RCC 7860 (cell line): ENCODE results near the gene PALLD.
A peak's percentile ranks its signal among the peaks of the same experiment; 100 is the strongest.
"Not testable (repeated sequence)": the region's sequence is repeated elsewhere in the genome, so short reads cannot be mapped to it uniquely, and the experiment has no call there.

Experiments used
- DNase-seq: peaks from one replicate; pipeline ENCODE4 v3.0.0-alpha.2; 2015; ENCODE audit warnings: low spot score
- FAIRE-seq: peaks from 2 replicates; lab custom pipeline; 2012; peaks lifted over from hg19 to GRCh38; lab: Jason Lieb, UNC

The PALLD gene

DNA sequence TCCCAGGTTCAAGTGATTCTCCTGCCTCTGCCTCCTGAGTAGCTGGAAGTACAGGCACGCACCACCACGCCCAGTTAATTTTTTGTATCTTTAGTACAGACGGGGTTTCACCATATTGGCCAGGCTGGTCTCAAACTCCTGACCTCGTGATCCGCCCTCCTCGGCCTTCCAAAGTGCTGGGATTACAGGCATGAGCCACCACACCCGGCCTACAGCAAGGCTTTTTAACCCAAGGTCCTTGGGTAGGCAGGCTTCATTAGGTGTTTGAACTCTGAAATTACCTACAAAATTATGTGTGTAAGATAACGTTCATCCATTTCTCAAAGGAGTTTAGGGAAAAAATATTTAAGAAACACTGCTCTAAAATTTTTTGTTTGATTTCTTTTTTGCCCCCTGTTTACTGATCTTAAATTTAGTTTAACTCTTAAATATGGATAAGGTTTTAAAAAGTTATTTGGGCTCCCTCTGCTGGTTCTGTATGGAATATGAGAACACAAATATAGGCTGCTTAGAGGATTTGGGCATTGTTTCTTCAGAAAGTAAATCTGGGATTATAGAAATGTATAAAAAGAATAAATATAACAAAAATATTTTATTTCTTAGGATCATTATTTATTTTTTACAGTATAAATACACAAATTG is 420.4 kb downstream of the PALLD start:
- FAIRE-seq (peak; percentile 81), DNase-seq (peak; percentile 15)

DNA sequence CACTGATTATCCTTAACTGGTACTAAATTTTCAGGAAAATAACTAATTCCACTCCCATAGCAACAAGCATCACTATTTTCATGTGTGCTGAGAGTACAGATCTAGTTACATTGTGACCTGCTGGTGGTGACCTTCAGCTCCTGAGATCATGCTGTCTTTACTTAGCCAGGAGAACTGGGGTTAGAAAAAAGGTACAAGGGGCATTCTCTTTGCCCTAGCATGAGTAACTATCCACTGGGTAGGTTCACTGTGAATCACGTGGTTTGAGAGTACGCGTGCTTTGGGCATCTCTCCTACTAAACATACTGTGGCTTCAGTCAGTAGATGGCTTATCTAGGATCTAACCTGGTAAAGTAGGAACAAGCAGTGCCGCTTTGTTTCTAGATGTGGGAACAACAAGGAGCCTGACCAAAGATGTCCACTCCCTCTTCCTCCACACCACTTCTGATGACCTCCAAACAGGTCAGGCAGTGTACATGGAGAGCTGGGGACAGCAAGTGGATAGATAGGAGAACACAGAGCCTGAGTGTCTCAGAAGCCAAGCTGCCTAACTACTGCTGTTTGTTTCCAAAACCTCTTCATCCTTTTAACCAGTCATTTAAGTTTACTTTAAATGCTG is 423.0 kb downstream of the PALLD start:
- DNase-seq (no peak), FAIRE-seq (no peak)

DNA sequence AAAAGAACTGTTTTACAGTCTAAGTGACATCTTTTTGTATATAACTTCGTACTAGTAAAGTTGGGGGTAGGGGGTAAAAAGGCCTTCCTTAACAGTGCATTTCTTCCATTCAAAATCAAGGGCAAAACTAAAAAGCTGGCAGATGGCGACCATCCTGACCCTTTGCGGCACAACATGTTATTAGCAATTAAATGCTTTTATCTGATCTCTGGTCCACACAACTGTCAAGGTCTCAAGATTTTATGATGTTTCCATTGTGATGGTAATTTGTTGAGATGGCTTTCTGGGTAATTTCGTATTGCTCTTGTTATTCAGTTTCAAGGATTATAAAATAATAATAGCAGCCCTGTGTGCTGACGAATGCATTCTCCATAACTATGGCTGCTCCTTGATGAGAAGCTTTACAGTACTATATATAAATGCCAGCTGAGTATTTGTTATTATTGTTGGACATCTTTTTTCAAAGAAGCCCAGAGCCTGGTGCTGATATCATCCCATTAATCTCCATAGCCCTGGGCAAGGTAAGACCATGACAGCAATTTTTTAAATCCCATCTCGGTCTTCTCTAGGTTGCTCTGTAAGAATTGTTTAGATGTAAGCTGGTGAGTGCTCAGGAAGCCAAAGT is 423.7 kb downstream of the PALLD start:
- DNase-seq: no peak
- no peak for FAIRE-seq

DNA sequence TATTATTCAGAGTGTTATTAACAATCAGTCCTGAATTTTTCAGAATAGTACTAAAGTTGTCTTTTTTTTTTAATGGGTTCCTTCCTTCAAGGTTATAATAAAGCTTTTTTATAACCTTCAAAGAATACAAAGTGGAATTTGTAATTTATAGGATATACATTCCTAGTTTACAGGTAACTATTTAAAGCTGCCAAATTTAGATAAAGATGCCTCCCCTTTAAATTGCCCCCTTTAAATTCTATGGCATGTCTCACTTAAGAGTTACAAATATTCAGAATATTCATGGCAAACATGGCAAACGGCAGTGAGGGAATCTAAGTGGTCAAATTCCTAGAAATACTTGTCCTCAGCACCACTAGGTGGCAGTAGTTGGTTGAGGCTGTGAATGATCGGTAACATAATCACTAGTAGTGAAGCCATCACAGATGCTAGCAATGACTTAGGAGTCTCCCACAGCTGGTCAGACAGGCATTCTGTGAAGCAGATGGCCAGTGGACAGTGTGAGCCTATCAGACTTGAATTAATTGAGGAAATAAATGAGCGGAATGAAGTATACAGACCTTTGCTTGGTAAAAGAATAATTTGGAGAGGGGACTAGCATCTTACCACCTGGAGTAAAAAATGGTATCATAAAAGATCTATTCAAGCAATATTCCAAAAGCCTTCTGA is 426.8 kb downstream of the PALLD start:
- FAIRE-seq: peak; percentile 5

DNA sequence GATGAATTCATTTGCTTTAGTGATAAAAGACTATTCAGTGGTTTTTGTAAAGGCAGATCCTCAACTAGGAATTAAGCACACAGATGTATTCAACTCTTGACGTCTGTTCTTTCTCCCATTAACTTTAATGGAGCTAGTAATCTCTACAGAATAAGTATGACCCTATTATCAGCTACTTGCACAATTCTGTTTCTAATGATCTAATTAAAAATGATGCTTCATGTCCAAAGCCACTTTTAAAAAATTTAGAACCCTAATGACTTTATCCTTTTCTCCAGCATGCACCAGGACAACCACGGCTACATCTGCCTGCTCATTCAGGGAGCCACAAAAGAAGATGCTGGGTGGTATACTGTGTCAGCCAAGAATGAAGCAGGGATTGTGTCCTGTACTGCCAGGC is 427.8 kb downstream of the PALLD start:
- no peak for FAIRE-seq
- DNase-seq: no peak

More for the DNA sequence above, 426.8 kb downstream of the PALLD start:
- peak; percentile 39 for DNase-seq

DNA sequence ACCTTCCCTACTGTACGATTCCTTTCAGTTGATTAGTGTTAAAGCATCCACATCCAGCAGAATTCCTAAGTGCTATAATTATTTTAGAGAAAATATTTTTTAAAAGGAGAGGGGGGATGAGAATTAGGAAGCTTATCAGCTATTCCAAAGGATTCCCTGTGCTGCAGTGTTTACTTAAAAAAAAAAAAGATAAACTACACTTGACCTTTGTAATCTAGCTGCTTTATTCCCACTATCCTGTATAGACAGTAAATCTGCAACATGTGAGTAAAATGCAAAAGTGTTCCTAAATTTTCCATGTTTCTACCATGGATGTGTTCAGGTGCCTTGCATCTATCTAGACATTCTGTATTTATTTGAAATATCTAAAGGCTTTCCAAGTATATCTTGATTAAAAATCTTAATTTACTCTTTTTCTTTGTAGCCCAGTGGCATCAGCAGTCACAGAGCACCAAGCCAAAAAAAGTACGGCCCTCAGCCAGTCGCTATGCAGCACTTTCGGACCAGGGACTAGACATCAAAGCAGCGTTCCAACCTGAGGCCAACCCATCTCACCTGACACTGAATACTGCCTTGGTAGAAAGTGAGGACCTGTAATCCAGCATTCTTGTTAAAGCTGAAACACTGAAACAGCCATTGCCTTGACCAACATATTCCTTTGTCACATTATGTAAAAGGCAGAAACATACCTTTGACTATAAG is 429.1 kb downstream of the PALLD start:
- FAIRE-seq (no peak), DNase-seq (no peak)

DNA sequence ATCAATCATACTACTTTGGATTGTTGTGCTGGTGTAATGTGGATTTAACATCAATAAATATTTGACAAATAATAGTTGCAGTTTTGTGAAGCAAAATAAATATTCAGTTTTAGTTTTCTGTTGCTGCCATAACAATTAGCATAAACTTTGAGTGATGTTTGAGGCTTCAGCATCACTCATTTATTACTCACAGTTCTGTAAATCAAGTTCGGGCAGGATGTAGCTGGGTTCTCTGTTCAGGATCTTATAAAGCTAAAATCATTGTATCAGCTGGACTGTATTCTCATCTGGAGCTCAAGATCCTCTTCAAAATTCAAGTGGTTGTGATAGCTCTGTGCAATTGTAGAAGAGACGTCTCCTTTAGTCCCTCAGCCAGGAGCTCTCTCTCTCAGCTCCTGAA is 431.5 kb downstream of the PALLD start:
- FAIRE-seq: no peak
- no peak for DNase-seq

DNA sequence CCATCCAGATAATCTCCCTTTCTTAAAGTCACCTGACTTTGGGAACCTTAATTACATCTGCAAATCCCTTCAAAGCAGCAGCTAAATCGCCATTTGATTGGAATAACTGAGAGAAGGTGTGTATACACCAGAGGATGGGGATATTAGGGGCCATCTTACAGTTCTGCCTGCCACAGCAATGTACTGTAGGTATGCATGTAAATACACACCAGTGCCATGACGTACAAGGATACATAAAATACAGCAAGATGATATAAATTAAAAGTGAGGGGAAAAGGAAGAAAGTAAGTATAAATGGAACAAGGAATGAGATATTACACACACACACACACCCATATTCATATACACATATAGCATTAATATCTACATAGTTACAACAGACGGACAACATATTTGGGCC is 432.0 kb downstream of the PALLD start:
- FAIRE-seq (no peak), DNase-seq (no peak)

DNA sequence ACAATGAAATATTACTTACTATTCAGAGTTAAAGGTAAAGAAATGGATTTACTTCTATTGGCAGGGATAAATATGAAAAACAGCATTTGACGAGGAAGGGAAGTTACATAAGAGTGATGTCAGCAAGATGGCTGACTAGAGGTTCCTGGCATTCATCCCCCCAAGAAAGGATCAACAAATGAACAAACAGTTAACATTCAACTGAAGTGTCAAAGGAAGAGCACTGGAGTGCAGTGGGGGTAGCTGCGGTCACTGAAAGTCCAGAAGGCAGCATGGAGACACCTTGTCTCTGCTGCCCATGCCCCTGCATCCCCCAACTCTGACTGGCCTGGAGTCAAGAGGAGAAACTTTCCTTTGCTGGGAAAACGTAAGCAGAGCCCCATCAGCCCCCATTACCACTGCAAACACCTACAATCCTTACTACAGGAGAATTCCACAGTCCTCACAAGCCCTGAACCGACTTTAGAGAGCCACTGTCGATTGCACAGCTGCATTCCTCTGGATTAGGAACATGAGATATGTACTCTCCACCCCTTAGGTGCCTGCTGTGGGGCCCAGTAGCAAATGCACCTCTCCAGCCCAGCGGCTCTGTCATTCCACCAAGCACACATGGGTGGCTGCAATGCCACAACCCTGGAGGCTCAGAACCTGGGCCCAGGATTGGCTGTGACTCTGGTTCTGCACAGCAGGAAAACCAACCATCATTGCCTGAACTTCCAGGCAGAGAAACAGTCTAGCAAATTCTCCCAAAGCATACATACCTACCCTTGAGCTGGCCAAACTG is 433.8 kb downstream of the PALLD start:
- DNase-seq (no peak), FAIRE-seq (no peak)

DNA sequence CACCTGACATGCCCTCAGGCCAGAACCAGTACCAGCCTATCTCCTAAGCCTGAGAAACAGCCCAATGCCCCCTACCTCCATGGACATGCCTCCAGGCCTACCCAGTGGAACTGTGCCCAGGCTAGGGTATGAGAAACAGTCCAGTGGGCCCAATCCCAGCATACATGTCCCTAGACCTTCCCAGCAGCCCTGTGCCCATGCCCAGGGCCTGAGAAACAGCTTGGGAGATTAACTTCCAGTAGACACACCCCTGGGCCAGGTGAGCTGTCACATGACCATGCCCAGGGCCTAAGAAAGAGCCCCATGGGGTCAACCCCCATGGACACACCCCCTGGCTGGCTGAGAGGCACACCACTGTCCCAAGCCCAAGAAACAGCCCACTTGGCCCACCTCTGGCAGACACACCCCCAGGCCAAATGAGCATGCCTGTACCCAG is 434.4 kb downstream of the PALLD start:
- DNase-seq (no peak), FAIRE-seq (no peak)

DNA sequence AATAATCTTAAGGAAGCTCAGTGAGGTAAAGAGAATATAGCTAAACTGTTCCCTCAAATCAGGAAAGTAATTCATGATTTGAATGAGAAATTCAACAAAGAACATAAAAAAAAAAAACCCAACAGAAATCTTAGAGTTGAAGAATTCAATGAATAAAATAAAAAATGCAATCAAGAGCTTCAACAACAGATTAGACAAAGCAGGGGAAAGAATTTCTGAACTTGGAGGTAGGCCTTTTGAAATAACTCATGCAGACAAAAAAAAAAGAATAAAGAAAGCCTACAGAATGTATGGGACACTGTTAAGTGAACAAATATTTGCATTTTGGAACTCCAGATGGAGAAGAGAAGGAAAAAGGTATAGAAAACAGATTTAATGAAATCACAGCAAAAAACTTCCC is 435.3 kb downstream of the PALLD start:
- no peak for FAIRE-seq

DNA sequence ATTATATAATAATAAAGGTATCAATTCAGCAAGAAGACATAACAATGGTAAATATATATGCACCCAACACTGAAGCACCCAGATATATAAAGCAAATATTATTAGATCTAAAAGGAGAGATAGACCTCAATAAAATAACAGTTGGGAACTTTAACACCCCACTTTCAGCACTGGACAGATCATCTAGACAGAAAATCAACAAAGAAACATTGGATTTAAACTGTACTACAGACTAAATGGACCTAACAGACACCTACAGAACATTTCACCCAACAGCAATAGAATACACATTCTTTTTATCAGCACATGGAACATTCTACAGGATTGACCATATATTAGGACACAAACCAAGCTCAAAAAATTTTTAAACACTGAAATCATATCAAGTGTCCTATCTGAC is 436.6 kb downstream of the PALLD start:
- no peak for DNase-seq
- FAIRE-seq: no peak

More for the DNA sequence above, 435.3 kb downstream of the PALLD start:
- no peak for DNase-seq

DNA sequence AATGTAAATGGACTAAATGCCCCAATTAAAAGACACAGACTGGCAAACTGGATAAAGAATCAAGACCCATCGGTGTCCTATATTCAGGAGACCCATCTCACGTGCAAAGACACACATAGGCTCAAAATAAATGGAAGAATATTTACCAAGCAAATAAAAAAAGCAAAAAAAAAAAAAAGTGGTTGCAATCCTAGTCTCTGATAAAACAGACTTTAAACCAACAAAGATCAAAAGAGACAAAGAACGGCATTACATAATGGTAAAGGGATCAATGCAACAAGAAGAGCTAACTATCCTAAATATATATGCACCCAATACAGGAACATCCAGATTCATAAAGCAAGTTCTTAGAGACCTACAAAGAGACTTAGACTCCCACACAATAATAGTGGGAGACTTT is 440.6 kb downstream of the PALLD start:
- not testable (repeated sequence) for FAIRE-seq, DNase-seq

DNA sequence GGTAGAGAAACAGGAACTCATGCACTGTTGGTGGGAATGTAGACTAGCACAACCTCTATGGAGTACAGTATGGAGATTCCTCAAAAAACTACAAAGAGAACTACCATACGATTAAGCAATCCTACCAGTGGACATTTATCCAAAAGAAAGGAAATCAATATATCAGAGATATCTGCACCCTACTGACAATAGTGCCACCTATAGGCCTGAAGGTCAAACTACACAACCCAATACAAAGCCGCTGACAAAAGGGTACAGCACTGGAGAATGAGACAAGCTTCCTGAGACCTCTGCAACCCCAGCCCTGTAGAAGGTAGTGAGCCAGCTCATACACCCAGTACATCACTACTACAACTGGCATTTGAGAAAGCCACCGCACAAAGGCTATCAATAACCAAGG is 446.1 kb downstream of the PALLD start:
- FAIRE-seq: no peak
- no peak for DNase-seq

DNA sequence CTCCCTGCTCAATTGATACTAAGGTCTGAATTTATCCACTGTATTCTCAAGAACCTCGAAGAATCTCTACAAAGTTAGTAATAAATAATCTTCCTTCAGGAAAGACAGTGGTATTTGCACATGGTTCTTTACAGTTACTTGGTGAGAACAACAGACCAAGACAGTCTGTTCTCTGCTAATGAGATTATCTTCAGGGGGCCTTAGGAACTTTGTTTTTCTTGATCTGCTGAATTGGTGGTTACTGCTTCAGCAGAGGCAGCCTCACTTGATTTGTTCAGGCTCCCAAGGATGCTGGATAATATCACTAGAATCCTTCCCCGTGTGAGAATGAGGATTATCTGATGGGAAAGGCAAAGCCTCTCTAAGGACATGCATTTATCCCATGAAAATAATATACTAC is 448.4 kb downstream of the PALLD start:
- DNase-seq (no peak), FAIRE-seq (no peak)

DNA sequence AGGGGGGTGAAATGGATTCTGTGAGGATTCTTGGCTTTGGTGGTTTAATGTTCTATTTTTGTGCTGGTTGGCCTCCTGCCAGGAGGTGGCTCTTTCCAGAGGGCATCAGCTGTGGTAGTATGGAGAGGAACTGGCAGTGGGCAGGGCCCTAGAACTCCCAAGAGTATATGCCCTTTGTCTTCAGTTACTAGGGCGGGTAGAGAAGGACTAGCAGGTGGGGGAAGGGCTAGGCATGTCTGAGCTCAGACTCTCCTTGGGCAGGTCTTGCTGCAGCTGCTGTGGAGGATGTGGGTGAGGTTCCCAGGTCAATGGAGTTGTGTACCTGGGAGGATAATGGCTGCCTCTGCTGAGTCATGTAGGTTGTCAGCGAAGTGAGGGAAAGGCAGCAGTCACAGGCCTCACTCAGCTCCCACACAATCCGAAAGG is 456.0 kb downstream of the PALLD start:
- not testable (repeated sequence) for FAIRE-seq, DNase-seq

DNA sequence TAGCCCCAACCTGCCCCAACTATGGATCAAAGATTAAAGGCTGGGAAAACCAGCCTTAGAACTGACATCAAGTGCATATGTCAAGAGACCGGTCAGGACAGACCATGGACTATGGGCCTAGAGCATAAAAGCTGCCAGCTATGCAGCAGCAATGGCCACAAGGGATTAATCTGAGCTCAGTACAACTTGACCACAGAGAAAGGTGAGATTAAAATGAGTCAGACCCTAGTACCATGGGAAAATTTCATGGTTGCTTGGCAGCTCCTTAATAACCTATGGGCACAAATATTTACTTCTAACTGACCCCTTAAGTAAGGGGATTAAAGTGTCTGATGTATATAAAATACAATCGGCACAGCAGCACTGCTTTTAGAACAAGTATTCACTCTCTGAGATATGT is 458.8 kb downstream of the PALLD start:
- FAIRE-seq (no peak), DNase-seq (no peak)

DNA sequence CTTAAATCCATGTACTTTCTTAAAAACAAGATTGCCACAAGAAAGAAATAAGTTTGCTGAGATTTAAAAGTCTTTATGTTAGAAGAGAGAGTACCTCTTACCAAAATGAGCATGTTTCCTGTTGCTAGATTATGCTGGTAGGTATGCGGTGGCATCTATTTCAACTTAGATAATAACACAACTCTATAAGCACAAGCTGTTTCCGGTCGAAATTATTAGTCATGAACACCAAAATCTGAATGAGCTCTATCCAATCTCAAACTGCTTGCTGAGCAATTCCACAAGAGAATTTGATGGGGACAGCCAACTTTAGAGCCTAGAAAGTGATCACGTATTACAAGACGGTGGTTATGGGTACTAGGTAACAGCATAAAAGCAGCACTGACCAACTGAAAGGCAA is 463.9 kb downstream of the PALLD start:
- DNase-seq: no peak
- no peak for FAIRE-seq

DNA sequence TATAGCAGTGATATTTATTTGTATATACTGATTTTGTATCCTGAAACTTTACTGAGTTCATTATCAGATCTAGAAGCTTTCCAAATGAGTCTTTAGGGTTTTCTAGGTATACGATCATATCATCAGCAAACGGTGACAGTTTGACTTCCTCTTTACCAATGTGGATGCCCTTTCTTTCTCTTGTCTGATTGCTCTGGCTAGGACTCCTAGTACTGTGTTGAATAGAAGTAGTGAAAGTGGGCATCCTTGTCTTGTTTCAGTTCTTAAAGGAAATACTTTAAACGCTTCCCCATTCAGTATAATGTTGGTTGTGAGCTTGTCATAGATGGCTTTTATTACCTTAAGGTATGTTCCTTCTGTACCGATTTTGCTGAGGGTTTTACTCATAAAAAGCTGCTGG is 475.7 kb downstream of the PALLD start:
- DNase-seq (no peak), FAIRE-seq (no peak)
